Esophagus muscularis mucosa (tissue), 3 donors: ENCODE results near the gene TRPV4.

ENCODE experiments used
- POLR2A ChIP-seq: fragments of 450-650 bp; IDR thresholded peaks from one replicate; pipeline ENCODE4 v1.6.1; 2017; ENCODE audit warnings: antibody characterized with exemption, moderate library complexity, mild to moderate bottlenecking, low read depth
- POLR2AphosphoS5 ChIP-seq, 2 donors: sonication (generic); formaldehyde crosslinking; IDR thresholded peaks; one replicate each; pipeline ENCODE4 v1.6.1; 2017; ENCODE audit warnings: antibody characterized with exemption in 2 of 2
- TF ChIP-seq, protein P1 (sequence below), 3 experiments: fragments of 200-600 bp in 2 of 3; fragments of 450-650 bp in 1 of 3; sonication (generic) in 2 of 3; IDR thresholded peaks; one replicate each; pipeline ENCODE4 v1.5.1; 2017 to 2019; ENCODE audit warnings: antibody characterized with exemption in 3 of 3, mild to moderate bottlenecking in 2 of 3, moderate library complexity in 1 of 3

DNA sequence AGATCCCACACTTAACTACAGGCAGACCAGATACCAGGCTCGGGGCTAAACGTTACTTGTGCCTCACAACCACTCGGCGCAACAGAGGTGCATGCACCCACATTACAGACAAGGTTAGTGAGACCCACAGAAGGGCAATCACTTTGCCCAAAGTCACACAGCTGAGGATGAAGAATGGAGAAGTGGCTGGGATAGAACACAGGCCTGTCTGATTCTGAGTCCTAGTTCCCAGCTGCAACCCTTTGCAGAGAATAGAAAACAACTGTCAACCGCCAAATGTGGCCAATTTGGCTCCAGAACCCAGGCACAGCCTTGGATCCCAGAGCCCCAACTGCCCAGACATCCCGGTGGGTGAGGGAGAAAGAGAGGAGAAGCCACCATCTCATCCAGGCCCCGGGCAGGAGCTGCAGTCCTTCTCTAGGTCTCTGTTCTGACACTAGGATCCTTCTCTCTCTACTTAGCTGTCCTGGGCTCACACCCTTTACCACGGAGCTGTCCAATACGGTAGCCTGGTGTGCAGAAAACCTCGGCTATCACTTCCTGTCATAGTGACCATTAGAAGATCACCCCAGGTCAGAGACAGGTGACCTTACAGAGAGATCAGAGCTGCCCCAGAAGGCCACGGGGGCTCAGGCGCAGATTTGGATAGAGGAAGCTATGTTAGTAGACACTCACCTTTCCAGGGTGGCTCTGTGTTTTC is 60.4 kb downstream of the TRPV4 start:
- no peak for TF ChIP-seq POLR2A
- TF ChIP-seq, protein P1, sequence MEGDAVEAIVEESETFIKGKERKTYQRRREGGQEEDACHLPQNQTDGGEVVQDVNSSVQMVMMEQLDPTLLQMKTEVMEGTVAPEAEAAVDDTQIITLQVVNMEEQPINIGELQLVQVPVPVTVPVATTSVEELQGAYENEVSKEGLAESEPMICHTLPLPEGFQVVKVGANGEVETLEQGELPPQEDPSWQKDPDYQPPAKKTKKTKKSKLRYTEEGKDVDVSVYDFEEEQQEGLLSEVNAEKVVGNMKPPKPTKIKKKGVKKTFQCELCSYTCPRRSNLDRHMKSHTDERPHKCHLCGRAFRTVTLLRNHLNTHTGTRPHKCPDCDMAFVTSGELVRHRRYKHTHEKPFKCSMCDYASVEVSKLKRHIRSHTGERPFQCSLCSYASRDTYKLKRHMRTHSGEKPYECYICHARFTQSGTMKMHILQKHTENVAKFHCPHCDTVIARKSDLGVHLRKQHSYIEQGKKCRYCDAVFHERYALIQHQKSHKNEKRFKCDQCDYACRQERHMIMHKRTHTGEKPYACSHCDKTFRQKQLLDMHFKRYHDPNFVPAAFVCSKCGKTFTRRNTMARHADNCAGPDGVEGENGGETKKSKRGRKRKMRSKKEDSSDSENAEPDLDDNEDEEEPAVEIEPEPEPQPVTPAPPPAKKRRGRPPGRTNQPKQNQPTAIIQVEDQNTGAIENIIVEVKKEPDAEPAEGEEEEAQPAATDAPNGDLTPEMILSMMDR (IDR thresholded peaks at IDR 0.05) = no peak
- no peak for TF ChIP-seq POLR2AphosphoS5 (IDR thresholded peaks at IDR 0.05)
